ENCODE results near the gene RNU6-1.

Gene RNU6-1

DNA sequence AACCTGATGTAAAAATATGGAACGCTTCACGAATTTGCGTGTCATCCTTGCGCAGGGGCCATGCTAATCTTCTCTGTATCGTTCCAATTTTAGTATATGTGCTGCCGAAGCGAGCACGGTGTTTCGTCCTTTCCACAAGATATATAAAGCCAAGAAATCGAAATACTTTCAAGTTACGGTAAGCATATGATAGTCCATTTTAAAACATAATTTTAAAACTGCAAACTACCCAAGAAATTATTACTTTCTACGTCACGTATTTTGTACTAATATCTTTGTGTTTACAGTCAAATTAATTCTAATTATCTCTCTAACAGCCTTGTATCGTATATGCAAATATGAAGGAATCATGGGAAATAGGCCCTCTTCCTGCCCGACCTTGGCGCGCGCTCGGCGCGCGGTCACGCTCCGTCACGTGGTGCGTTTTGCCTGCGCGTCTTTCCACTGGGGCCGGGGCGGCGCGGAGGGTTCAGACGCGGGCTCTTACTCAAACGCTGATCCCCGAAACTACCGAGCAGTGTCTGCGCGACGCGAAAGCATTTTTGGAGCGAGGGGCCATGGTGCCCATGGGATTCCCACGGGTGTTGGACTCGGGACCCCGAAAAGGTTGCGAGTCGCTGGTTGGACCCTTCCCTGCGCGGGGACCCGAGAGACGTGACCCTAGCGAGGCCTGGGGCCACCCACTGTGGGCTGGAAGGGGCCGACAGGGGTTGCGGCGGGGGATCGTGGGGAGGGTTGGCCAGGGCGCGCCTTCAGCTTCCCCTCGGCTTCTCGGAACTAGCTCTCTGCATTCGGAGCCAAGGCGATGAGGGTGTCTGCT, at the start of gene RNU6-1:
RNU6-1 (minus strand) TSS at position 117 of the 820 bp plus-strand sequence.
- no peak for TF ChIP-seq CTCF (IDR thresholded peaks at IDR 0.05; ENCODE audit: control insufficient read depth, extremely low read depth, insufficient read depth)
- H3K4me3 ChIP-seq (ENCODE audit: low read depth, low read length), result peak within 1 kb of the TSS; percentile 88

DNA sequence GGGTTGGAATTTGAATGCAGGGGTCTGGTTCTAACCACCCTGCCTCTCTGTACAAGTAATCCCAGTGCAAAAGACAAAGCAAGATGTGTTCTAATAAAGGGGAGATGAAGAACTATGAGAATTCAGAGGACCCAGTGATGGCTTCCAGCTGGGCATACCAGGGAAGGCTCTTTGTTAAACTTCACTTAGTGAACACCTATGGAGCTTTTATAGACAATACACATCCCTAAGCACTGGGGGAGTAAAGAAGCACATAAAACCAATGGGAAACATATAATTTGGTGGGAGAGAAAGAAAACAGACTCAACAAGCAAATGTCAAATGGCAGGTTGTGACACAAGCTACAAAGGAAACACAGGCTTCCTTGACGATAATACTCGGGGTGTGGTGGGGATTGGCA, 47.9 kb upstream of the RNU6-1 start:
- no peak overlapping the region for H3K4me3 ChIP-seq (ENCODE audit: low read depth, low read length)
- DNase-seq (ENCODE audit: low read depth), result no peak
- no peak for TF ChIP-seq CTCF (IDR thresholded peaks at IDR 0.05; ENCODE audit: control insufficient read depth, extremely low read depth, insufficient read depth)

More for the DNA sequence above, at the start of gene RNU6-1:
- DNase-seq (ENCODE audit: low read depth), result peak; percentile 79

DNA sequence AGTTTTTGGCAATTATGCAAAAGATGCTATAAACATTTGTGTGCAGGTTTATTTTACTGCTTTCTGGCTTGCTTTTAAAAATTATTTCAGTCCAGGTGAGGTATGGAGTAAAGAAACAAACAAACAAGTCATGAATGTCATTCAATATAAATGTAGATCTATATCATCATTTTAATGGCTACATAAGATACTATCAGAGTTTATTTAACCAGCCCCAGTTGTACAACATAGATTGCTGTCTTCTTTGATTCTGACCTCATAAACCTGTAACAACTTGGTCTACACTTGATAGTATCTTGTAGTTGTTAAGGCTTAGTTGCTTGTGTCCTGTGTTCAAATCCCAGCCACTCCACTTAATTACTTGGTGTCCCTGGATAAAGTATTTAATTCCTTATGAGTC, 46.0 kb upstream of the RNU6-1 start:
- DNase-seq (ENCODE audit: low read depth), result peak; percentile 62
- H3K4me3 ChIP-seq (ENCODE audit: low read depth, low read length), result no peak overlapping the region
- TF ChIP-seq CTCF (IDR thresholded peaks at IDR 0.05; ENCODE audit: control insufficient read depth, extremely low read depth, insufficient read depth), result no peak

- no peak for TF ChIP-seq CTCF (IDR thresholded peaks at IDR 0.05; ENCODE audit: control insufficient read depth, extremely low read depth, insufficient read depth)
- no peak overlapping the region for H3K4me3 ChIP-seq (ENCODE audit: low read depth, low read length)
- DNase-seq (ENCODE audit: low read depth), result no peak
These were observed 45.3 kb upstream of the RNU6-1 start for GRCh38 chr15:67885175-67885523.

GRCh38 chr15:67884514-67885174, 44.8 kb upstream of the RNU6-1 start:
- no peak for DNase-seq (ENCODE audit: low read depth)

DNA sequence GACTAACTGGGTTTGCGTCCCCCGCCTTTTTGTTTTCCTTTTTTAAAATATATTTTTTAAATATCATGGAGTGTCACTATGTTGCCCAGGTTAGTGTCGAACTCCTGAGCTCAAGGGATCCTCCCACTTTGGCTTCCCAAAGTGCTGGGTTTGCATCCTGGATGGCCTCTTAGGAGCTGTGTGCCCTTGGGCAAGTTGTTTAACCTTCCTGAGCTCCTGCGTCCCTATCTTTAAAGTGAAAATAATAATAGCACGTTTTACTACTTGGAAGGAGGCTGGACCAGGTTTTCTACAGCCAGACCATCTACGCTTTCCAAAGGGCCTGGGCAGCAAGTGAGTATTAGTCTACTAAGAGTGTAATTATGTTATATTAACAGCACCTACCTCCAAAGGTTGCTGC, 44.2 kb upstream of the RNU6-1 start:
- no peak overlapping the region for H3K4me3 ChIP-seq (ENCODE audit: low read depth, low read length)
- DNase-seq (ENCODE audit: low read depth), result no peak
- TF ChIP-seq CTCF (IDR thresholded peaks at IDR 0.05; ENCODE audit: control insufficient read depth, extremely low read depth, insufficient read depth), result no peak

More at GRCh38 chr15:67884514-67885174, 44.8 kb upstream of the RNU6-1 start:
- TF ChIP-seq CTCF (IDR thresholded peaks at IDR 0.05; ENCODE audit: control insufficient read depth, extremely low read depth, insufficient read depth), result no peak
- no peak overlapping the region for H3K4me3 ChIP-seq (ENCODE audit: low read depth, low read length)
